Thyroid gland (tissue), 4 donors: Measurements from ENCODE around the gene UGGT1. TPM values are rescaled to one million over a fixed set of nuclear protein-coding genes. Genes with fewer than 3 reads are reported as not detected.

ENCODE experiments used
- DNase-seq, 2 donors: peaks; one replicate each; pipeline ENCODE4 v3.0.0-alpha.2; 2019
- H3K27ac ChIP-seq, 3 donors: fragments of 200-600 bp; sonication (generic); 1 replicate in 2 of 3; 2 replicates in 1 of 3; pipeline ENCODE4 v1.5.1; 2016 to 2019; ENCODE audit warnings: mild to moderate bottlenecking in 1 of 3, moderate library complexity in 1 of 3
- H3K27me3 ChIP-seq: fragments of 200-600 bp; sonication (generic); one replicate; pipeline ENCODE4 v1.5.1; 2019
- H3K36me3 ChIP-seq, 2 donors: fragments of 200-600 bp; sonication (generic); one replicate each; pipeline ENCODE4 v1.5.1; 2016 to 2019
- H3K4me1 ChIP-seq, 2 donors: fragments of 200-600 bp; sonication (generic); one replicate each; pipeline ENCODE4 v1.5.1; 2017 to 2019
- H3K4me3 ChIP-seq, 3 donors: fragments of 200-600 bp; sonication (generic); replicated peaks in 1 of 3; 1 replicate in 2 of 3; 2 replicates in 1 of 3; pipeline ENCODE4 v1.5.1; 2016; ENCODE audit warnings: mild to moderate bottlenecking in 1 of 3
- H3K9me3 ChIP-seq: fragments of 200-600 bp; sonication (generic); one replicate; pipeline ENCODE4 v1.5.1; 2017
- CTCF ChIP-seq, 6 experiments: fragments of 200-600 bp in 3 of 6; fragments of 450-650 bp in 3 of 6; sonication (generic) in 3 of 6; IDR thresholded peaks; one replicate each; pipeline ENCODE4 v1.5.1; 2016 to 2019; ENCODE audit warnings: antibody characterized with exemption in 6 of 6, mild to moderate bottlenecking in 2 of 6, inconsistent platforms in 1 of 6, moderate library complexity in 1 of 6
- POLR2A ChIP-seq, 2 donors: fragments of 450-650 bp; IDR thresholded peaks; one replicate each; pipeline ENCODE4 v1.6.1; 2017; ENCODE audit warnings: antibody characterized with exemption in 2 of 2, mild to moderate bottlenecking in 2 of 2, moderate library complexity in 1 of 2
- WGBS, 2 donors: methylation state at CpG; one replicate each; pipeline ENCODE4 v1.1.5; 2017; 5-methylcytosine and 5-hydroxymethylcytosine counted together
- intact Hi-C: fragments of 100-400 bp; cut with DNase I; formaldehyde crosslinking; loops from one replicate; pipeline ENCODE4 v1.15.1; 2023
- total RNA-seq, 4 donors: library from RNA; depleted of rRNA; stranded (reverse); fragments of >200 nt; gene quantifications; one replicate each; pipeline ENCODE4 v1.2.3, GENCODE V29; 2016

UGGT1 gene
- 10 to 100 TPM; 53.1 to 90.7 (median 71.4) TPM for total RNA-seq

GRCh38 chr2:128090945-128091725 is at the start of gene UGGT1:
Gene UGGT1, plus strand, starts transcription at chr2:128091200. Its CDS starts 158 bp downstream, at chr2:128091358.
- intact Hi-C loops: no loop called here
- TF ChIP-seq POLR2A (IDR thresholded peaks at IDR 0.05) (peak in 1 of 2 donors; percentile 83), CTCF (IDR thresholded peaks at IDR 0.05) (no peak)
- 0 to 1% methylated on average over 17 of the region's 59 CpGs for WGBS, 2 donors
- H3K4me1 ChIP-seq: peaks cover 0 to 6% of the 10 kb centered on the region in 2 donors
- no peaks in the 10 kb centered on the region for H3K27me3 ChIP-seq
- H3K36me3 ChIP-seq: no peaks in the 10 kb centered on the region
- peak; percentile 93 to 95 for DNase-seq
- peak within 1 kb of the TSS; percentile 70 to 80 (median 78) for H3K27ac ChIP-seq
- H3K4me3 ChIP-seq: peak within 1 kb of the TSS; percentile 47 to 97 (median 67)
- no peaks in the 10 kb centered on the region for H3K9me3 ChIP-seq

GRCh38 chr2:128041561-128041960 is 49.4 kb upstream of the UGGT1 start:
- no peak for DNase-seq
- intact Hi-C loops: no loop called here
- Histone ChIP-seq H3K4me3 (no peak overlapping the region), H3K36me3 (no peaks in the 10 kb centered on the region), H3K4me1 (no peaks in the 10 kb centered on the region), H3K27me3 (no peaks in the 10 kb centered on the region), H3K9me3 (no peaks in the 10 kb centered on the region), H3K27ac (no peak overlapping the region)
- 75 to 82% methylated on average over 3 of the region's 3 CpGs for WGBS, 2 donors
- TF ChIP-seq POLR2A (IDR thresholded peaks at IDR 0.05) (no peak), CTCF (IDR thresholded peaks at IDR 0.05) (no peak)

GRCh38 chr2:128043041-128043440 is 48.0 kb upstream of the UGGT1 start:
- H3K27me3 ChIP-seq: no peaks in the 10 kb centered on the region

GRCh38 chr2:128053331-128053730 is 37.7 kb upstream of the UGGT1 start:
- H3K27me3 ChIP-seq: no peaks in the 10 kb centered on the region
- no peaks in the 10 kb centered on the region for H3K4me1 ChIP-seq
- TF ChIP-seq CTCF (IDR thresholded peaks at IDR 0.05): no peak
- no peak for TF ChIP-seq POLR2A (IDR thresholded peaks at IDR 0.05)
- 95 to 96% methylated on average over 12 of the region's 12 CpGs for WGBS, 2 donors
- no peak overlapping the region for H3K4me3 ChIP-seq
- no peaks in the 10 kb centered on the region for H3K36me3 ChIP-seq
- intact Hi-C loops: no loop called here
- no peak for DNase-seq
- H3K9me3 ChIP-seq: no peaks in the 10 kb centered on the region
- no peak overlapping the region for H3K27ac ChIP-seq

More at GRCh38 chr2:128043041-128043440, 48.0 kb upstream of the UGGT1 start:
- intact Hi-C loops: no loop called here
- Histone ChIP-seq H3K27ac (no peak overlapping the region), H3K9me3 (no peaks in the 10 kb centered on the region), H3K36me3 (no peaks in the 10 kb centered on the region), H3K4me1 (no peaks in the 10 kb centered on the region), H3K4me3 (no peak overlapping the region)
- no peak for DNase-seq
- TF ChIP-seq POLR2A (IDR thresholded peaks at IDR 0.05) (no peak), CTCF (IDR thresholded peaks at IDR 0.05) (no peak)
- WGBS, 2 donors: 91 to 95% methylated on average over 3 of the region's 3 CpGs

GRCh38 chr2:128054104-128054885 is 36.7 kb upstream of the UGGT1 start:
- WGBS, 2 donors: 90 to 92% methylated on average over 11 of the region's 11 CpGs
- intact Hi-C loops: no loop called here
- H3K27ac ChIP-seq: no peak overlapping the region
- no peak for DNase-seq
- no peak for TF ChIP-seq POLR2A (IDR thresholded peaks at IDR 0.05)
- TF ChIP-seq CTCF (IDR thresholded peaks at IDR 0.05): no peak
- no peaks in the 10 kb centered on the region for H3K36me3 ChIP-seq
- H3K9me3 ChIP-seq: no peaks in the 10 kb centered on the region
- no peaks in the 10 kb centered on the region for H3K27me3 ChIP-seq
- H3K4me1 ChIP-seq: no peaks in the 10 kb centered on the region
- H3K4me3 ChIP-seq: no peak overlapping the region
